ENCODE measurements around the gene NLRP1. TPM values are rescaled to one million over a fixed set of nuclear protein-coding genes. Genes with fewer than 3 reads are reported as not detected.
A peak's percentile ranks its signal among the peaks of the same experiment; 100 is the strongest.

NLRP1 gene
- polyA plus RNA-seq, 3 donors: 13.2 to 388 (median 17.3) TPM

DNA sequence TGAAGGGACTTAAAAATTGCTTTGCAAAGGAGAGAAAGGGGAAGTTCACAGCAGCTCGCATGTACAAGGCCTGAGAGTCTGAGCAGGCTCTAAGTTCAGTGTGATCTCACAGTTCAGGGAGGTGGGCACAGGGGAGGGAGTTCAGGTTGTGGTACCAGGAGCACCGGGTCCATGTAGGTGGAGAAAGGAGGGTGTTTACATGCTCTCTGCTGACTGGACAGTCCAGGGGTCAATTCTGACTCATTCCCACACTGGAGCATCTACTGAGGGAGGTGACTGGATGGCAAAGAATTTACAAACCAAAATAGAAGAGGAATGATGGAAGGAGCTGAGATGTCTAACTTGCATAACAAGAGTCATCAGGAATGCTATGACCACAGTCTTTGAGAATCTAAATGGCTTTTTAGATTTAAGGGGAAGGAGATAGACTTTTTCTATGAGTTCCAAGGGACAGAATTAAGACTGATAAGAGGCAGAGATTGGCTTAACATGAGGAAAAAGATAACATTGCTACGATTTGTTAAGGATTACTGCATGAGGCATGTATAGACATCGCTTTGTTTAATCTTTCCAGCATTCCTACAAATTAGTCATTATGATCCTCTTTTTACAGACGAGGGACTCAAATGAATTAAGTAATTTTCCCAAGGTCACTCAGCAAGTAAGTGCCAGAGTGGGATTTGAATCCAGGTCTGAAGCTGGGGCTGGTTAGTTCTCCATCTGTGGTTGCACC is 68.1 kb downstream of the NLRP1 start:
- H3K36me3 Mint-ChIP-seq: peaks cover 78 to 98% of the 10 kb centered on the region in 2 donors
- peaks cover 3% of the 10 kb centered on the region for H3K4me1 Mint-ChIP-seq
- Histone ChIP-seq H3K4me3 (replicated peaks in 1 of 3; ENCODE audit: low read depth in 2 of 3, low read length in 3 of 3) (no peak overlapping the region), H3K79me2 (ENCODE audit: insufficient read depth, low read length) (no peaks in the 10 kb centered on the region), H3K27me3 (ENCODE audit: control insufficient read depth in 2 of 2, insufficient read depth in 2 of 2, low read length in 2 of 2) (no peaks in the 10 kb centered on the region), H3K9ac (ENCODE audit: insufficient read depth, low read length, poor library complexity, severe bottlenecking) (no peak overlapping the region), H3K9me3 (replicated peaks in 1 of 2; ENCODE audit: control insufficient read depth in 1 of 2, insufficient read depth in 1 of 2, low read length in 2 of 2) (no peaks in the 10 kb centered on the region), H4K20me1 (ENCODE audit: insufficient read depth, low read length) (peaks cover 70% of the 10 kb centered on the region), H3K4me1 (ENCODE audit: control insufficient read depth in 1 of 2, insufficient read depth in 2 of 2, low read length in 2 of 2) (no peaks in the 10 kb centered on the region), H3K4me2 (replicated peaks; ENCODE audit: extremely low read depth, low read length, poor library complexity, severe bottlenecking) (no peak overlapping the region), H2AFZ (ENCODE audit: insufficient read depth, low read depth, low read length, poor library complexity, severe bottlenecking) (no peak overlapping the region), H3K27ac (ENCODE audit: low read depth in 1 of 2, low read length in 2 of 2) (no peak overlapping the region), H3K36me3 (replicated peaks in 1 of 2; ENCODE audit: control insufficient read depth in 1 of 2, insufficient read depth in 2 of 2, low read length in 2 of 2) (peaks cover 70 to 83% of the 10 kb centered on the region in 2 donors)
- H3K27me3 Mint-ChIP-seq (ENCODE audit: low read depth in 3 of 3): no peaks in the 10 kb centered on the region
- intact Hi-C loops (cut with micrococcal nuclease): no loop called here
- peak overlapping the region in 3 of 7 donors; percentile 4 to 15 (median 7) for H3K27ac Mint-ChIP-seq
- peak overlapping the region in 1 of 2 donors; percentile 20 for H3K4me3 Mint-ChIP-seq
- H3K9me3 Mint-ChIP-seq: peaks cover 0 to 15% (median 6%) of the 10 kb centered on the region in 7 donors
- no peak for DNase-seq
- WGBS (ENCODE audit: insufficient coverage): 71% methylated on average over 2 of the region's 5 CpGs
- TF ChIP-seq, protein P1, sequence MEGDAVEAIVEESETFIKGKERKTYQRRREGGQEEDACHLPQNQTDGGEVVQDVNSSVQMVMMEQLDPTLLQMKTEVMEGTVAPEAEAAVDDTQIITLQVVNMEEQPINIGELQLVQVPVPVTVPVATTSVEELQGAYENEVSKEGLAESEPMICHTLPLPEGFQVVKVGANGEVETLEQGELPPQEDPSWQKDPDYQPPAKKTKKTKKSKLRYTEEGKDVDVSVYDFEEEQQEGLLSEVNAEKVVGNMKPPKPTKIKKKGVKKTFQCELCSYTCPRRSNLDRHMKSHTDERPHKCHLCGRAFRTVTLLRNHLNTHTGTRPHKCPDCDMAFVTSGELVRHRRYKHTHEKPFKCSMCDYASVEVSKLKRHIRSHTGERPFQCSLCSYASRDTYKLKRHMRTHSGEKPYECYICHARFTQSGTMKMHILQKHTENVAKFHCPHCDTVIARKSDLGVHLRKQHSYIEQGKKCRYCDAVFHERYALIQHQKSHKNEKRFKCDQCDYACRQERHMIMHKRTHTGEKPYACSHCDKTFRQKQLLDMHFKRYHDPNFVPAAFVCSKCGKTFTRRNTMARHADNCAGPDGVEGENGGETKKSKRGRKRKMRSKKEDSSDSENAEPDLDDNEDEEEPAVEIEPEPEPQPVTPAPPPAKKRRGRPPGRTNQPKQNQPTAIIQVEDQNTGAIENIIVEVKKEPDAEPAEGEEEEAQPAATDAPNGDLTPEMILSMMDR (IDR thresholded peaks at IDR 0.05): no peak

DNA sequence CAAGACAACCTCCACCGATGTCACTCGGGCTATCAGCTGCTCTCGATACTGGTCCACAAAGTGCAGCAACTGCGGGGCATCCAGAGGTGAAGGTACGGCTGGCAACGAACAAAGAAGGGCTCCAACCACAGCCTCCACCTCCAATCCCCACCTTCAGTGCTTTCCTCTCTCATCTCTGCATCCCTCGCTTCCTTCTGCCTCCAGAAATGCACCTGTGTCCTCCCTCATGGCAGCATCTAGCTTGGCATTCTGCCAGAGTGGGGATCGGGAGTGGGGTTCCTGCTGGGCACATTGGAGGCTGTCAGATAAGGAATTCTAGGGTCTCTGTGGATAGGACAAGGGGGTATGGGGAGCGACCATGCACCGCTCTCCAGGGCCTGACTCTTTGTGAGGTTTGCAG is 69.3 kb downstream of the NLRP1 start:
- no peak overlapping the region for H3K4me3 Mint-ChIP-seq

More for the DNA sequence above, 69.3 kb downstream of the NLRP1 start:
- Histone ChIP-seq H2AFZ (ENCODE audit: insufficient read depth, low read depth, low read length, poor library complexity, severe bottlenecking) (no peak overlapping the region), H3K9ac (ENCODE audit: insufficient read depth, low read length, poor library complexity, severe bottlenecking) (no peak overlapping the region), H3K79me2 (ENCODE audit: insufficient read depth, low read length) (no peaks in the 10 kb centered on the region), H3K9me3 (replicated peaks in 1 of 2; ENCODE audit: control insufficient read depth in 1 of 2, insufficient read depth in 1 of 2, low read length in 2 of 2) (no peaks in the 10 kb centered on the region), H3K36me3 (replicated peaks in 1 of 2; ENCODE audit: control insufficient read depth in 1 of 2, insufficient read depth in 2 of 2, low read length in 2 of 2) (peaks cover 61 to 77% of the 10 kb centered on the region in 2 donors), H3K4me3 (replicated peaks in 1 of 3; ENCODE audit: low read depth in 2 of 3, low read length in 3 of 3) (no peak overlapping the region), H3K27ac (ENCODE audit: low read depth in 1 of 2, low read length in 2 of 2) (no peak overlapping the region), H3K4me1 (ENCODE audit: control insufficient read depth in 1 of 2, insufficient read depth in 2 of 2, low read length in 2 of 2) (no peaks in the 10 kb centered on the region), H4K20me1 (ENCODE audit: insufficient read depth, low read length) (peaks cover 57% of the 10 kb centered on the region), H3K4me2 (replicated peaks; ENCODE audit: extremely low read depth, low read length, poor library complexity, severe bottlenecking) (no peak overlapping the region), H3K27me3 (ENCODE audit: control insufficient read depth in 2 of 2, insufficient read depth in 2 of 2, low read length in 2 of 2) (no peaks in the 10 kb centered on the region)
- TF ChIP-seq, protein P1 (IDR thresholded peaks at IDR 0.05): no peak
- Mint-ChIP-seq H3K4me1 (peaks cover 3% of the 10 kb centered on the region), H3K27me3 (ENCODE audit: low read depth in 3 of 3) (no peaks in the 10 kb centered on the region), H3K9me3 (peaks cover 0 to 15% (median 6%) of the 10 kb centered on the region in 7 donors), H3K27ac (peak overlapping the region in 2 of 7 donors; percentile 11 to 65), H3K36me3 (peaks cover 73 to 97% of the 10 kb centered on the region in 2 donors)
- WGBS (ENCODE audit: insufficient coverage): 100% methylated on average over 7 of the region's 10 CpGs
- DNase-seq: no peak
- intact Hi-C loops (cut with micrococcal nuclease): no loop called here

Data from CD14-positive monocyte (primary cell).